ENCODE results near the gene PSTPIP1. TPM values are rescaled to one million over a fixed set of nuclear protein-coding genes. Genes with fewer than 3 reads are reported as not detected.
A peak's percentile ranks its signal among the peaks of the same experiment; 100 is the strongest.

The PSTPIP1 gene
- total RNA-seq, 1 donor from 2014 or later, result 42.7 TPM

DNA sequence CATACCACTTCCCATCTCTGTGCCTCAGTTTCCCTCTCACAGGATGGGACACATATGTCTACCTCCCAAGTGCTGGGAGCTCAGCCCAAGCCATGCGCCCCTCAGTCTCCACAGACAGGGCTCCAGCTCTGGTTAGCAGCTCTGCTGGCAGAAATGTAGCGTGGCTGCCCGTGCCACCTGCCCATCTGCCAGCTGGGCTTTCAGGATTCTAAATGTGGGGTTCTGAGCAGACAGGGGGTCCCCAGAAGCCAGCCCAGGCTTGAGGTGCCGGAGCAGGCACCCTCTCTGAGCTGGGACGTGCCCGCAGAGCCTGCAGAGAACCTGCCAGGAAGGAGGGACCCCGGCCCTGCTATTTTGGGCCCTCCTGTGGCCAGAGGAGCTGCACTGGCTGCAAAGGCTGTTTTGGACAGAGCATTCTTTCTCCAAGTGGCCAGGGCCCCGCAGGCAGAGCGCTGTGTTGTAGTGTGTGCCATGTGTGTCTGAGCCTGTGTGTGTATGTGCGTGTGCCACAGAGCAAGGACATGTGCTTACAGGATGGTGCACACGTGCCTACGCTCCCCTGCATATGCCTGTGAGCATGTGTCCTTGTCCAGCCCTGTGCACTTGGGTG, 31.7 kb downstream of the PSTPIP1 start:
- no peak for ATAC-seq (ENCODE audit: low read depth)
- Mint-ChIP-seq H3K27ac (no peak overlapping the region), H3K4me1 (peaks cover 28% of the 10 kb centered on the region), H3K4me3 (no peak overlapping the region), H3K9me3 (no peaks in the 10 kb centered on the region), H3K27me3 (no peaks in the 10 kb centered on the region), H3K36me3 (ENCODE audit: low read depth) (peaks cover 29% of the 10 kb centered on the region)
- TF ChIP-seq, protein P1, sequence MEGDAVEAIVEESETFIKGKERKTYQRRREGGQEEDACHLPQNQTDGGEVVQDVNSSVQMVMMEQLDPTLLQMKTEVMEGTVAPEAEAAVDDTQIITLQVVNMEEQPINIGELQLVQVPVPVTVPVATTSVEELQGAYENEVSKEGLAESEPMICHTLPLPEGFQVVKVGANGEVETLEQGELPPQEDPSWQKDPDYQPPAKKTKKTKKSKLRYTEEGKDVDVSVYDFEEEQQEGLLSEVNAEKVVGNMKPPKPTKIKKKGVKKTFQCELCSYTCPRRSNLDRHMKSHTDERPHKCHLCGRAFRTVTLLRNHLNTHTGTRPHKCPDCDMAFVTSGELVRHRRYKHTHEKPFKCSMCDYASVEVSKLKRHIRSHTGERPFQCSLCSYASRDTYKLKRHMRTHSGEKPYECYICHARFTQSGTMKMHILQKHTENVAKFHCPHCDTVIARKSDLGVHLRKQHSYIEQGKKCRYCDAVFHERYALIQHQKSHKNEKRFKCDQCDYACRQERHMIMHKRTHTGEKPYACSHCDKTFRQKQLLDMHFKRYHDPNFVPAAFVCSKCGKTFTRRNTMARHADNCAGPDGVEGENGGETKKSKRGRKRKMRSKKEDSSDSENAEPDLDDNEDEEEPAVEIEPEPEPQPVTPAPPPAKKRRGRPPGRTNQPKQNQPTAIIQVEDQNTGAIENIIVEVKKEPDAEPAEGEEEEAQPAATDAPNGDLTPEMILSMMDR (IDR thresholded peaks at IDR 0.05), result no peak
- ChIA-PET POLR2A (no interaction called here), CTCF (interaction anchor here (0.8 kb wide), 2 partner anchors 9 to 79 kb away, joined by 4 to 5 read pairs; no protein-coding TSS in a partner anchor)
- intact Hi-C loops (cut with micrococcal nuclease), result no loop called here
- DNase-seq, result no peak

DNA sequence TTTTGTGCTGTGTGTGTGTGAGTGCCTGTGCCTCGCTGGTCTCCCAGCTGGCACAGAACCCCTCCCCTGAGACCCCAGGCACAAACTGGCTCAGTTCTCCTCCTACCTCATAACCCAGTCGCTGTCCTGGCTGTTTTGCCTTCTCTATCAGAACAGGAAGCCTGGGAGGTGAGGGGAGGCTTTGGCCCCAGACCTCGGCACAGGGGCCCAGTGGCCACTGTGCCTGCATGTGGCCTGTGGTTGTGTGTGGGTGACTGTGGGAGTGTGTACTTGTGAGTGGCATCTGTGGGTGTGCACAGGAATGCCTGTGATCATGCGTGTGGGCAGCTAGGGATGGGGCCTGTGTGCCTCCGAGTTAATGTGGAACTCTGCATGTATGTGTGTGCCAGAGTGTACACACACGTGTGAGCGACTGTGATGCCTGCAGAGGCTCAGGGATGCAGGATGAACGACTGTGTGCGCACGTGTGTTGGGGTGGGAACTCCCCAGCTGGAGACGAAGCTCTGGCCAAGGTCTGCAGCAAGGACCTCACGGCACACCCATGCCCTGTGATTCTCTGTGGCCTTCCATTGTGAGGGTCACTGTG, 32.3 kb downstream of the PSTPIP1 start:
- intact Hi-C loops (cut with micrococcal nuclease), result no loop called here
- ATAC-seq (ENCODE audit: low read depth) (no peak), DNase-seq (peak; percentile 13)
- TF ChIP-seq, protein P1 (IDR thresholded peaks at IDR 0.05), result no peak
- Mint-ChIP-seq H3K27ac (no peak overlapping the region), H3K4me3 (no peak overlapping the region), H3K36me3 (ENCODE audit: low read depth) (peaks cover 26% of the 10 kb centered on the region), H3K4me1 (peaks cover 26% of the 10 kb centered on the region), H3K27me3 (no peaks in the 10 kb centered on the region), H3K9me3 (no peaks in the 10 kb centered on the region)
- CTCF ChIA-PET, result interaction anchor here (0.8 kb wide), 1 partner anchor 80 kb away, joined by 5 read pairs; no protein-coding TSS in a partner anchor
- POLR2A ChIA-PET, result no interaction called here

DNA sequence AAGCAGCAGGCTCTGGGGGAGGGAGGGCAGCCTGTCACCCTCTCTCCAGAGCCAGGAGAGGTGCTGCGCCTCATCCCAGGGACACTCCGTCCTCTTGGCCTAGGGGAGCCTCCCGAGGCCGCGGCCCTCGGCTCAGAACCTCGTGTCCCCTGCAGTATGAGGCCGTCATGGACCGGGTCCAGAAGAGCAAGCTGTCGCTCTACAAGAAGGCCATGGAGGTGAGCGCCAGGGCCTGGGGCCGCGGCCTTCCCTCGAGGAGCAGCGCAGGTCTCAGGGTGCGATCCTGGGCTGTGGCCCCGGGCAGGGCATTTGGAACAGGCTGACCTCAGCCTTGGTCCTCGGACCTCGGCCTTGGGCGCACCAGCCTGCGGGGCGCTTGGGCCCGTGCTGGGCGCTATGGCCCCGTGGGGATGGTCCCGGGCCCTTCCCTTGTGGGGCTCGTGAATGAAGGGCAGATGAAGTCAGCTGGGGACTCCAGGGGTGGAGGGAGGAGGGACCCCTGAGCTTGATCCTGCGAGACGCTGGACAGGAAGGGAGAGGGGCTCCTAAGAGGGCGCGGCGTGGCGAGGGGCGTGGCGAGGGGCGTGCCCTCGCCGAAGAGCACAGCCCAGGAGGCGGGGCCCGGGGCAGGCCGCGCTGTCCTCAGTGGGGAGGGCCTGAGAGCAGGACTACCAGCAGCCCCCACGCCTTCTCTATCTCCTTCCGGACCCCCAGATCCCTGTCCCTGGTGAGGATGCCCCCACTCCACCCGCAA, 32.9 kb downstream of the PSTPIP1 start:
- H3K4me3 Mint-ChIP-seq, result no peak overlapping the region
- ChIA-PET POLR2A (no interaction called here), CTCF (no interaction called here)
- no peak overlapping the region for H3K27ac Mint-ChIP-seq
- TF ChIP-seq, protein P1 (IDR thresholded peaks at IDR 0.05), result no peak
- intact Hi-C loops (cut with micrococcal nuclease), result no loop called here
- no peaks in the 10 kb centered on the region for H3K27me3 Mint-ChIP-seq
- no peaks in the 10 kb centered on the region for H3K9me3 Mint-ChIP-seq
- ATAC-seq (ENCODE audit: low read depth), result no peak
- peak; percentile 12 for DNase-seq
- peaks cover 21% of the 10 kb centered on the region for H3K4me1 Mint-ChIP-seq
- peaks cover 19% of the 10 kb centered on the region for H3K36me3 Mint-ChIP-seq (ENCODE audit: low read depth)

DNA sequence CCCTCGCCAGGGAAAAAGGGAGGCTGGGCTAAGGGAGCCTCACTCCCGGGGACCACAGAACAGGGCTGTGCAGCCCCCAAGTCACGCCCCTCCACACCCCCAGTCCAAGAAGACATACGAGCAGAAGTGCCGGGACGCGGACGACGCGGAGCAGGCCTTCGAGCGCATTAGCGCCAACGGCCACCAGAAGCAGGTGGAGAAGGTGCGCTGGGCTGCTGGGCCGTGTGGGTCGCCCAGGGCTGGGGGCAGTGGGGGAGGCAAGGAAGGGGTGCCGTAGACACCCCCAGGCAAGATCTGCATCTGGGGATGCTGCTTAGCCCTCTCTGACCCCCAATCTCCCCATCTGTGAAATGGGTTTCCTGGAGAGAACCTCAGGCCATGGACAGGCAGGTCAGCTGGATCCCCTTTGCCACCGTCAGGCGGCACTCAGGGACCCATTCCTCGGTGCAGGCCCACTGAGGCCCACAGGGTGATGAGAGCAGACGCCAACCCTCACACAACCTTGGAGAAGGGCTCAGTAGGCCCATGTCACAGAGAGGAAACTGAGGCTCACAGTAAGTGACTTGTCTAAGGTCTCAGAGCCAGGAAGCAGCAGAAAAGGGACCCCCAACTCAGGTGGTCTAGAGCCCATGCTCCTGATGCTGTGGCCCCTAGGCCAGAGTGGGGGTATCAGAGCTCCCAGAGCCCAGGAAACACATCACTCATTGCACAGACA, 33.7 kb downstream of the PSTPIP1 start:
- no peak overlapping the region for H3K4me3 Mint-ChIP-seq
- ATAC-seq (ENCODE audit: low read depth), result no peak
- H3K36me3 Mint-ChIP-seq (ENCODE audit: low read depth), result peaks cover 15% of the 10 kb centered on the region
- no peak overlapping the region for H3K27ac Mint-ChIP-seq
- POLR2A ChIA-PET, result no interaction called here
- H3K27me3 Mint-ChIP-seq, result no peaks in the 10 kb centered on the region
- peaks cover 21% of the 10 kb centered on the region for H3K4me1 Mint-ChIP-seq
- TF ChIP-seq, protein P1 (IDR thresholded peaks at IDR 0.05), result no peak
- intact Hi-C loops (cut with micrococcal nuclease), result no loop called here
- H3K9me3 Mint-ChIP-seq, result no peaks in the 10 kb centered on the region
- CTCF ChIA-PET, result interaction anchor here (1.2 kb wide), 1 partner anchor 55 kb away, joined by 5 read pairs; no protein-coding TSS in a partner anchor
- DNase-seq, result no peak
